GM21447 (cell line): Measurements from ENCODE around the gene PROKR1.

ENCODE experiments used
- ATAC-seq: cut with Tn5 transposase; IDR thresholded peaks from one replicate; pipeline ENCODE4 v1.9.1; 2021; ENCODE audit not compliant: unreplicated experiment

The PROKR1 gene

GRCh38 chr2:68695971-68696370 is 52.6 kb downstream of the PROKR1 start:
- ATAC-seq, result no peak

- ATAC-seq, result no peak
Measured at GRCh38 chr2:68696554-68696953, 53.2 kb downstream of the PROKR1 start.

- ATAC-seq, result no peak
Measured at GRCh38 chr2:68698567-68699377, 55.4 kb downstream of the PROKR1 start.

- ATAC-seq, result no peak
Measured at GRCh38 chr2:68700560-68700959, 57.2 kb downstream of the PROKR1 start.

- no peak for ATAC-seq
Measured at GRCh38 chr2:68706637-68707036, 63.3 kb downstream of the PROKR1 start.
